NCI-H748 (cell line): ENCODE measurements around the gene KRTAP10-2.

Source experiments
- DNase-seq: peaks from one replicate; lab custom pipeline; 2025; ENCODE audit not compliant: unreplicated experiment; lab: John Stamatoyannopoulos, UW

Gene KRTAP10-2

DNA sequence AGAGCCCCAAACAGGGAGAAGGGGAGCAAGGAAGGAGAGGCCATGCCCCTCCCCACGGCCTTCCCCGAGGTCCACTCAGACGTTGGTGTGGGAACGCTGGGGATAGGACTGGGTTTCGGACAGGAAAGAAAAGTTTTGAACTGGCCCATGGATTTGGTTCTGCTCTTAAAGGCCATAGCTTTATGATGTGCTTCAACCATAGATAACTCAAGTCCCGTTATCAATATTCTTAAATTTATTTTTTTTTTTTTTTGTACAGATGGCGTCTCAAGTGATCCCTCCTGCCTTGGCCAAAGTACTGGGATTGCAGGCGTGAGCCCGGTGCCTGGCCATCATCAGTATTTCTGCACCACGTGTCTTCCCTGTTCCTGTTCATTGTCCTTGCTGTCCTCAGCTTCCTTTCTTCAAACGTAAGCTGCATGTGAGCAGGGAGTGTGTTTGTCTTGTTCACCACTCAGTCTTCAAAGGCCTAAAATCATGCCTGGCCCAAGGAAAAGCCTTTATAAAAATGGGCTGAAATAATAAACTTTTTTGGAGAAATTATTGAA, 10.5 kb downstream of the KRTAP10-2 start:
- no peak for DNase-seq

DNA sequence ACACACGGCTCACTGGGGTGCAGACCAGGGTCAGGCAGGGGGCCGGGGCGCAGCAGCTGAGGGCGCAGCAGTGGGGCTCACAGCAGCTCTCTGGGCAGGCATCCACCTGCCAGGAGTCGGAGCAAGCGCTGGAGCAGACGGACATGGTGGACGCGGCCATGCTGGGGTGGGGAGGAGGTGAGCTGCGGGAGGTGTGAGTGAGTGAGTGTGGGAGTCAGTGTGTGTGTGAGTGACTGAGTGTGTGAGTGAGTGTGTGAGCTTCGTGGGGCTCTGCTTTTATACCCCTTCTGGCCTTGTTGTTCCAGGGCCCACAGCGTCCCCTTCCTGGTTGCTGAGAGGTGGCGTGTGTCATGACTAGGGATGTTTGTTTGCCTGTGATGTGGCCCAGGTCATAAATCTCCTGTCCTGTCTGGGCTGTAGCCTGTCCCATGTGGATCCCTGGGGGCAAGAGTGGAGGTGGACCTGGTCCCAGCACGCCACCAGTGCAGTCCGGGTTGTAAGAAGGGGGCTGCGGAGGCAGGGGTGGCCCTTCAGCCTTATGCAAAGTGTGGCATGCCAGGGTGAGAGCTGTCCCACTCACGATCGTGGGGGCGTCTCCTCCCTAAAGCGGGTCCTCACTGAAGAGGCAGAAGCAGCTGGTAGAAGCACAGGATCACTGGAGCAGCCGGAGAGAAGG, 11.2 kb downstream of the KRTAP10-2 start, which contains the start of gene KRTAP10-1:
Gene KRTAP10-1 (minus strand): TSS at position 205 of the 676 bp plus-strand sequence. CDS start 45 bp downstream, at position 160.
- no peak for DNase-seq

DNA sequence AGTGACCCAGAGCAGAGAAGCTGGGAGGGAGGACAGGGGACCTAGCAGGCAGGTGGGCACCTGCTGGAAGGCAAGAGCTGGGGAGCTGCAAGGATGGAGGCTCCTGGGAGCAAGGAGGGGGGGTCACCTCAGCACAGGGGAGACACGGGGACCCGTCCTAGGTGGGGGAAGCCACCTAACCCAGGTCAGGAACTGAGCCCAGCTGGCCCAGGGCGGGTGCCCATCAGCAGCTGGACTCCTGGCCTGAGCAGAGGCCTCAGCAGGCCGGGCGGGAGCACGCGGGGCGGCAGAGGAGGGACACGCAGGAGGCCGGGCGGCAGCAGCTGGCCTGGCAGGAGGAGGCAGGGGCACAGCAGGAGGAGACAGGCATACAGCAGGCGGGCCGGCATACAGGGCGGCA, 12.3 kb downstream of the KRTAP10-2 start:
- no peak for DNase-seq

DNA sequence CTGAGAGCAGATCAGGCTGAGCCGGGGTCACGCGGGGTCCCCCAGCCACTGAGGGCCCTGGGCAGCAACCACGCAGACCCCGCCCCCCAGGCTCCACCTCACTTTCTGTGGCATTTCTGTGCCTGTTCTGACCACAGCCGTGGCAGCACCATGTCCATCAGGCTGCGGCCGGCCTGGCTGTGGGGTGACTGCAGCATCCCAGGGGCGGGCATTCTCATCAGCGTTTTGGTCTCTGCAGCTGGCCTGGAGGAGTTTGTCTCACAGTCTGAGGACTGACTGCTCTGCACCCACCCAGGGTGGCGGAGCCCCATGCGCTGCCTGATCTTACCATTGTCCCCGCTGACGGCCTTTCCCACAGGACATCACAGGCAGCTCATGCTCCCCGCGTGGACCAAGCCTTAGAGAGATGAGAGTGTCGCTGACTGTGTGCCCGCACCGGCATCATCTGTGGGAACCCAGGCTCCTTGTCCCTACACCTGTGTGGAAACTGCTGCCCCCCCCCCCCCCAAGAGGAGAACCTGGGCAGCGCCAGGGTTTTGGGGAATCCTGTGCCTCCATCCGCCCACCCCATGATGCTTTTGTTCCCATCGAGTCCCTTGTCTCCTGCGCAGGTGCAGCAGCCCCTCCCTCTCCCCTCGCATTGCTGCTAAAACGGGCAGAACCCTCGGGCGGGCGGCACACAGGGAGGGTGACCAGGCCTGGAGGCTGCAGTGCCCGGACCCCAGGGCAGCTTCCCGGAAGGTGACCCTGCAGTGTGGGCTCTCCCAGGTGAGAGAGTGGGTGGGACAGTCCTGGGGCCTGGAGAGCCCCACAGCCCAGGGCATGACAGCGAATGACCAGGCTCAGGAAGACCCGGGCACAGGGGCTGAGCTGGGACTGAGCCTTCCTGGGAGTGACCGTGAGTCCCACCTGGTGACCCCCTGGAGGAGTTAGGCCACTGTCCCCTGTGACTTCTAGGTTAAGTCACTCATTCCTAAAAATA, 13.1 kb downstream of the KRTAP10-2 start:
- no peak for DNase-seq

DNA sequence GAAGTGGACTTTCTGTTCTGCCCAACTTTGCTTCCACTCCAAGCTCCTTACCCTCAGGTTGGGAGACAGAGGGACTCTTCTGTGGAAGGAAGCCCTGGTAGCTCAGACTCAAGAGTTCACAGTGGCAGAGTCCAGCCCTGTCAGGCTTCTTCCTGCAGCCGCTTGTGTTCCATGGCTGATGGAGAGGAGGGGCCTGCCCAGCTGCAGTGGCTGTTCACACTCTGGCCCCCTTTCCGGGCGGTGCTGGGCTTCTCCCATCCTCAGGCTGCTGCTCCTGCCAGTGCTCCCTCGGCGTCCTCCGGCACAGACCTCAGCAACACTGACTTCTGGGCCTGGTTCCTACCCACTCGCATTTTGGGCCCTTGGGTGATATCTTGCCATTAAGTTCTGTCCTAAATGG, 15.3 kb downstream of the KRTAP10-2 start:
- DNase-seq = no peak

DNA sequence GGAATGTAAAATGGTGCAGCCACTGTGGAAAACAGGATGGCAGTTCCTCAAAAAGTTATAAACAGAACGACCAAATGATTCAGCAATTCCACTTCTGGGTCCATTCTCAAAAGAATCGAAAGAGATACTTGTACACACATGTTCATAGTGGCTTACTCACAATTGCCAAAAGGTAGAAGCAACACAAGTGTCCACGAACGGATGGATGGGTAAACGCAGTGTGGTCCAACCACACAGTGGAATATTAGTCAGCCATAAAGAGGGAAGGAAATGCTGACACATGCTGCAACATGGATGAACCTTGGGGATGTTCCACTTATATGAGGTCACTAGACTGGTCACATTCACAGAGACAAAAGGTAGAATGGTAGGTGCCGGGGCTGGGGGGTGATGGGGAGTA, 16.6 kb downstream of the KRTAP10-2 start:
- DNase-seq = no peak

DNA sequence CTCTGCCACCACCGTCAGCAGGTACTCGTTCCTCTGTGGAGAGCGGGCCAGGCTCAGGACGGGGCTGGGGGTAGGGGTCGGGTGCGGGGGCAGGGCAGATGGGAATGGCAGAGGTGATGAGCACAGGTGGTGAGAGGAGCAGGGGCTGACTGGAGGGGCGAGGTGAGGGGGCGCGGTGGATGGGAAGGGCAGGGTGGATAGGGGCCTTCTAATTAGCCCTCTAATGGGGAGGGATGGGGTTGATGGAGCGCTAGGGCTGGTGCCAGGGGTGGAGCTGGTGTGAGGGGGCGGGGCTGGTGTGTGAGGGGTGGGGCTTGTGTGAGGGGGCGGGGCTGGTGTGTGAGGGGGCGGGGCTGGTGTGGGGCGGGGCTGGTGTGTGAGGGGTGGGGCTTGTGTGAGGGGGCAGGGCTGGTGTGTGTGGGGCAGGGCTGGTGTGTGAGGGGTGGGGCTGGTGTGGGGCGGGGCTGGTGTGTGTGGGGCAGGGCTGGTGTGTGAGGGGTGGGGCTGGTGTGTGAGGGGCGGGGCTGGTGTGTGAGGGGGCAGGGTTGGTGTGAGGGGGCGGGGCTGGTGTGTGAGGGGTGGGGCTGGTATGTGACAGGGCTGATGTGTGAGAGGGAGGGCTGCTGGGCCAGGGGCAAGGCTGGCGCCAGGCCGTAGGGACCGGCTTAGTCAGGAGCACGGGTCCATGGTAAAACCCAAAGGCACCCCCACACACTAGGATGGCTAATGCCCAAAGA, 17.2 kb downstream of the KRTAP10-2 start:
- DNase-seq = no peak

DNA sequence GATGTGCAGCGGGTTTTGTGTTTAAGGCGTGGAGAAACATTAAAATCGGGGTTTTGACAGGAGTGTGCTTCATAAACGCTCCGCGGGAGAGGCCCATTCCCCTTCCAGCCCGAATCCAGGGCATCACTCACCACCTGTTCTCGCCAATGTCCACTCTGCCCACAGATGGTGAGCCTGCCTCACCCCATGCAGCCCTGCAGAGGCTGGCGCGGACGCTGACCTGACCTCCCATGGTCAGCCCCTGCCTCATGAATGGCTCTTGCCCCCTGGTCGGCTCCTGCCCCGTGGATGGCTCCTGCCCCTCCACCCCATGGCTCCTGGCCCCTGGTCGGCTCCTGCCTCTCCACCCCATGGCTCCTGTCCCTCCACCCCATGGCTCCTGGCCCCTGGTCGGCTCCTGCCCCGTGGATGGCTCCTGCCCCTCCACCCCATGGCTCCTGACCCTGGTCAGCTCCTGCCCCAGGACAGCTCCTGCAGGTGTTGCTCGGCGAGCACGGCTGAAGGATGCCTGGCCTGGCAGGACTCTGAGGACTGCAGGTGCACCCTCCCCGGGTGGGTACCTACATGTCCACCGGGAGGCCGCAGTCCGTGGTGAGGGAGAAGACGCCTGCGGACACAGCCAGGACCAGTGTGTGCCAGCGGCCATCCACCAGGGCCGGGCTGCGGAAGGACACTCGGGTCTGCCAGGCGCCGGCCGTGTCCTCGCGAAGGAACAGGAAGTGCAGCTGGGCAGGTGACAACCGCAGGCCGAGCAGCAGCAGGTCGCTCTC, 18.0 kb downstream of the KRTAP10-2 start:
- no peak for DNase-seq

DNA sequence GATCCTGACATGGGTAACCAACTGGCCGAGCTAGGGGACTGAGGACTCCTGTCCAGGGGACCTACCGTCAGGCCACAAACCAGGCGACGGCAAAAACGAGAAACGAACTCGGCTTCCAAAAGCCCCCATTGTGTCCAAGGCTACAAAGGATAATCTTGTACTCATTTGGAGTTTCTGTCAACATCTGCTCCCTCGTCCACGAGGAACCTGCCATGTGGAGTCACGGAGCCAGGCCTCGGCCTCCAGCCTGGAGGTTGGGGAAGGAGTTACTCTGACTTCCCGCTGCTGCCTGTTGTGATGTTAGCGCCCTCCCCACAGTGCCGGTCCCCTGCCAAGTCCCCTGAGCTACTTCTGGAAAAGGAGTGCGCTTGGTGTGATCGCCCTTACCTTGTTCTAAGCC, 18.6 kb downstream of the KRTAP10-2 start:
- DNase-seq = no peak

DNA sequence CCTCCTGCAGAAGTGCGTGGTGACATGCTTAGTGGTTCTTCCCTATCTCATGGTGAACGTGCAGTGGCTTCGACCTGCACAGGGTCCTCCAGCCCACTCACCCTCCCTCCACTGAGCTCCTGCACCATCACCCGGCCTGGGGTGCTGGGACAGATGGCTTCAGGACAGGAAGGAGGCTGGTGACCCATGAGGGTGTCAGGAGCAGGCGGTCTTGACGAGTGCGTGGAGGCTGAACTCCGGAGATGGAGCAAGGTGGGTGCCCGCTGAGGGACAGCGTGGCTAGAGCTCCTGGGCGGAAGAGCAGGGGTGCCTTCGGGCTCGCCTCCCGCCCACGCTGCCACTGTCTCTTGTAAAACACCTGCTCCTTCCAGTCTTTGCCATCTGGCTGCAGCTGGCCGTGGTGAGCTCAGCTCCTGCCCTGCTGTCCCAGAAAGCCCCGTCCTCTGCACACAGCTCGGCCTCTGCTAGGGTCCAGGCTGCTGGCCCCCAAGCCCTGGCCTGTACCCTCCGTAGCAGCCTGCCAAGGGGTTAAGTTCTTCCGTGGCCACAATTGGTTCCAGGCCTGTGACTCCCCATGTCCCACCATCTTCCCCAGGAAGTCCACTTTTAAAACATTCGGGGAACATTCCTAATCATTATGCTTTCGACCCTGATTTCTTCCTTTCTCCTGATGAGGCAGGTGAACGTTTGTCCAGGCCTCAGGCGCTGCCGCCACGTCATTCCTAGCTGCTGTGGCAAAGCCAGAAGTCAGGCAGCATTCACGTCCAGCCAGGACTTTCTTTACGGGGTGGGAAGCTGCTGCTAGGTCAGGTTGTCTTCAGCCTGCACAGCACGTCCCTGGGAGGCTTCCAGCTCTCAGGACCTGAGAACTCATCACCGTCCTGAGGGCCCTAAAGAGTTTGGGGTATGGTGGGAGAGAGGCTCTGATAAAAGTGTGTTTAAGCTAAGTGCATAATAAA, 19.4 kb downstream of the KRTAP10-2 start:
- no peak for DNase-seq

DNA sequence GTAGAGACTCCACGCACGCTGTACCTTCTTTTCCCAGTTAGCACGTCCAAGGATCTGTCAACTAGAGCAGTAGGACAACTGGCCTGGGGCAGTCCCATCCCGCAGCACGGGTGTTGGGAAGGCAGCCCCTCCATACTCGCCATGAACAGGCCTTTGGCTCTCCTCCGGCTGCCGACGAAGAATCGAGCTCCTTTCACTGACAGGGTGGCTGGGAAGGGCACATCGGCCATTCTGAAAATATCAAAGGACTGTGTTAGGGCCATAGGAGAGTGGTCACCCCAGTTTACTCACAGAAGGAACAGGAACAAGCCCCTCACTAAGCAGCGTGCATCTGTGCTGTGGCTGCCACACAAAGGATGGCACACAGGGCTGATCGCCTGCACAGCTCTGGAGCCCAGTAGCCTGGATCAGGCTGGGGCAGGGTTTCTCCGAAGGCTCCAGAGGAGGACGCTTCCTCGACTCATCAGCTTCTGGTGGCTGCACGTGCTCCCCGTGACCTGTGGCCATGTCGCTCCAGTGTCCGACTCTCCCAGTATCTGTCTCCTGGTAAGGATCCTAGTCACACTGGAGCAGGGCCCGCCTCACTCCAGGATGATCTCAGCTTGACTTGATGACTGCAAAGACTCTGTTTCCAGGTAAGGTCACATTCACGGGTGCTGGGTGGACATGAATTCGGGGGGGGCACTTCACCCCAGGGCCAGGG, 20.3 kb downstream of the KRTAP10-2 start:
- DNase-seq = no peak

DNA sequence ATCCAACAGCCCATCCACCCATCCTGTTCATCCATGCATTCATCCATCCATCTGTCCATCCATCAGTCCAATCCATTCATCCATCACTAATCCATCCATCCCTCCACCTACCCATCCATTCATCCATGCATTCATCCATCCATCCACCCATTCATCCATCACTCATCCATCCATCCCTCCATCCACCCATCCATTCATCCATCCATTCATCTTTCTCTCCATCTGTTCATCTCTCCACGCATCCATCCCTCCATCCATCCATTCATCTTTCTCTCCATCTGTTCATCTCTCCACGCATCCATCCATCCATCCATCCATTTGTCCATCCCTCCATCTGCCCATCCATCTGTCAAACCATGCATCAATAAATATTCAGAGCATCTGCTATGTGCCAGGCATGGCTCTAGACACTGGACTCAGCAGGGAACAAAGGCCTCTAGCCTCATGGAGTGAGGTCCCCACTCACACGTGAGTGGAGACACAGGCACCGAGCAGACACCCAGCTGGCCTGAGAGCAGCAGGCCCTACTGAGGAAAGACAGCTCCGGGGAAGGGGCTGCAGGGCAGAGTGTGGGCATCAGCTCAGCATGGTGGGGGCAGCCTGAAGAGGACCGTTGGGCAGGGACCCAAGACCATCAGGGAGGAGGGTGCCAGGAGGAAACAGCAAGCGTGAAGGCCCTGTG, 20.9 kb downstream of the KRTAP10-2 start:
- no peak for DNase-seq

DNA sequence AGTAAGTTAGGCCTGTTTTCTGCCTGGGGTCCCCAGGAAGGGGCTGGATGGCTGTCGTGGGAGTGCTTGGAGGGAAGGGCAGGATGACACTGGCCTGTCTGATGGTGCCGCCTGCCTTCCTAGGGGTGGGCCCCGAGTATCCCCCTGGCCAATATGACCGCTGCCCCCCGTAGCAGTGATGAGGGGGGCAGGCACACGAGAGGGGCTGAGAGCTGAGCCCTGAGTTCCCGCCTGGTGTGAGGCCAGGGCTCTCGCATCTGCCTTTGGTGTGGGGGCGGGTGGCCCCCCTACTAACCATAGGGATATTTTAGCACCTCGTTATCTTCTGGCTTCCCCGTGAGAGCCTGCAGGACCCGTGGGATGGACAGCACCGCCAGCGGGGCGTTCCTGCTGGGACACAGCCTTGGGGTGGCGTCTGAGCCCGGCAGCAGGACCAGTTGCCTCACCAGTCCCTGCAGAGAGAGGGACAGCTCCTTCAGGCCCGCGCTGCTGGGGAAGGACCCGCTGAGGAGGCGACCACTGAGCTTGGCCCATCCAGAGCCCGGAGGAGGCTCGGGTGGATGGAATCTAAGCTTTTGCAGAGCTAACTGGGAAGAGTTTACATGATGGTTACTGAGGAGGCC, 21.7 kb downstream of the KRTAP10-2 start:
- no peak for DNase-seq

DNA sequence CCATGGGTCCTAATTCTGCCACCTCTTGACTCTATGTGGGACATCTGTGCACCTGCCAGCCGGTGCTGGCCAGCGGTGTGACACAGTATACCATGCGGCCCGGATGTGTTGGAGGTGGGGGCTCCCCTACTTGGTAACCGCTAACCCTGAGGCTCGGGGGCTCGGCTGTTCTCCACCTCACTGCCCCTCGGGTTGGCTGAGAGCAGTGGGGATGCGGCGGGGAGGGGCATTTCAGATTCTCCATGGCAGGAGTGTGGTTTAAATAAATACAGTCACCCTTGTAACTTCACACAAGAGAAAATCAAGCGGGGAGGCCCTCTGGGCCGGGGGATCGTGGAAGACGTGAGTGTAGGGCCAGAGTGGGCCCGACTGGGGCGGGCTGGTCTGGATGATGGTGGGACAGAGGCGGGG, 22.3 kb downstream of the KRTAP10-2 start:
- DNase-seq = no peak

DNA sequence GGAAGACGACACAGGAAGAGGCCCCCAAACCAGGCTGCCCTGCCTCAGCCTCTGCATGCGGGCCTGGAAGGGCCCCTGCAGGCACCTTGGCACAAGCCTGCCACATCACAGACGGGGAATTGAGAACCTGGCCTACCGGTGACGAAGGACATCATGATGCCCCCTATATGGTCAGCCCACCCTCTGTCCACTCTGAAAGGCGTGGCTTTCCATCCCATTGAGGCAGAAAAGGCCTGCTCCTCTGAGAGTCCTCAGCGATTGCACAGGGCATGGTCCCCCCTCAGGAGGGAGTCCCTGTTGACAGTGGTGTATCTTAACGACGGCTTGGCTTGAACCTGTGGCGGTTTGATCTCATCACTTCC, 22.7 kb downstream of the KRTAP10-2 start:
- no peak for DNase-seq

DNA sequence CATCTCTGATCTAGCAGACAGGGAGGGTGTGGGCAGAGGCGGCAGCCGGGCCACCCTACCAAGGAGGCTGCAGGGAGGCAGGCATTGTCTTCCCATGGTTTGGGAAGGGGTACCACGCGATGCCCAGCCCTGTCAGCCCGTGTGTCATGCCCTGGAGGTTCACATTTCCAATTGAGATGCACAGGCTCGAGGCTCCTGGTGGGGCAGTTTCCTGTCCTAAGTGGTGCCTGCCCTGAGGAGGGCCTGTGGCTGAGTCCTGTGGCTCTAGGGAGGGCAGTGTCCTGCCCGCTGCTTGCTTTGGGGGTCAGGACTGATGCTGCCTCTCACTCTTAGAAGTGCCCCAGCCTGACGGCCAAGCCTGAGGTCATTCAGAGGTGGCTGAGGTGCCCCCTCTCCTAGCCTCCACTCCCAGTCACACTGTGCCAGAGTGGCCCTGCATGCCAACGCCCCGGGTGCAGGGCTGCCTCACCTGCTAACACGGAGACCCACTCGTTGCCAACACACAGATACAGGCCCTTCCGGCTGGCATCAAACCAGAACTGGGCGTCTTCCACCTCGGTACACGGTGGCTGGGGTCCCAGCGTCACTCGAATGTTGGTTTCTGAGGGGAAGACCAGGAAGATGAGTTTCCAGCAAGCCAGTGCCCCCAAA, 23.2 kb downstream of the KRTAP10-2 start:
- DNase-seq = no peak
